Activated CD8-positive, alpha-beta T cell treated with anti-CD3 and anti-CD28 coated beads for 36 hours (primary cell): ENCODE measurements around the gene ERP44. TPM values are rescaled to one million over a fixed set of nuclear protein-coding genes. Genes with fewer than 3 reads are reported as not detected.

ENCODE experiments used
- ATAC-seq: fragments of 200-7000 bp; cut with Tn5 transposase; one replicate; pipeline ENCODE4 v1.10.0; 2021; ENCODE audit warnings: mild to moderate bottlenecking, moderate library complexity
- CTCF ChIA-PET: fragments of 350-600 bp; sonication (Branson Sonifier 250); formaldehyde crosslinking; loops from one replicate; lab custom pipeline; 2021; ENCODE audit warnings: antibody characterized with exemption; lab: Charles Lee
- POLR2A ChIA-PET: fragments of 350-600 bp; sonication (Branson Sonifier 250); formaldehyde crosslinking; loops from one replicate; lab custom pipeline; 2021; ENCODE audit warnings: antibody characterized with exemption; lab: Charles Lee
- DNase-seq: peaks from one replicate; pipeline ENCODE4 v3.0.0-alpha.2; 2020
- H3K27ac Mint-ChIP-seq: one replicate; pipeline ENCODE4 v1.8.0; 2021; ENCODE audit warnings: mild to moderate bottlenecking, mixed read lengths
- H3K27me3 Mint-ChIP-seq: one replicate; pipeline ENCODE4 v1.8.0; 2021; ENCODE audit warnings: mixed read lengths
- H3K36me3 Mint-ChIP-seq: one replicate; pipeline ENCODE4 v1.8.0; 2021; ENCODE audit warnings: low read depth, mixed read lengths
- H3K4me1 Mint-ChIP-seq: one replicate; pipeline ENCODE4 v1.8.0; 2021; ENCODE audit warnings: low read depth, mixed read lengths
- H3K4me3 Mint-ChIP-seq: one replicate; pipeline ENCODE4 v1.8.0; 2021; ENCODE audit warnings: mild to moderate bottlenecking, moderate library complexity, mixed read lengths
- H3K9me3 Mint-ChIP-seq: one replicate; pipeline ENCODE4 v1.8.0; 2021; ENCODE audit warnings: mixed read lengths
- intact Hi-C: fragments of 100-400 bp; cut with micrococcal nuclease; formaldehyde crosslinking; loops from one replicate; pipeline ENCODE4 v1.10.0; 2022
- total RNA-seq, 2 experiments: library from RNA; stranded (reverse); gene quantifications; one replicate each; pipeline ENCODE4 v1.2.3, GENCODE V29; 2021
- TF ChIP-seq, protein P1 (sequence below): fragments of 200-600 bp; IDR thresholded peaks from one replicate; pipeline ENCODE4 v1.8.0; 2022; ENCODE audit warnings: antibody characterized with exemption, mild to moderate bottlenecking

ERP44 gene
- total RNA-seq, 2 experiments from 2014 or later = 10.2 to 11.1 TPM

DNA sequence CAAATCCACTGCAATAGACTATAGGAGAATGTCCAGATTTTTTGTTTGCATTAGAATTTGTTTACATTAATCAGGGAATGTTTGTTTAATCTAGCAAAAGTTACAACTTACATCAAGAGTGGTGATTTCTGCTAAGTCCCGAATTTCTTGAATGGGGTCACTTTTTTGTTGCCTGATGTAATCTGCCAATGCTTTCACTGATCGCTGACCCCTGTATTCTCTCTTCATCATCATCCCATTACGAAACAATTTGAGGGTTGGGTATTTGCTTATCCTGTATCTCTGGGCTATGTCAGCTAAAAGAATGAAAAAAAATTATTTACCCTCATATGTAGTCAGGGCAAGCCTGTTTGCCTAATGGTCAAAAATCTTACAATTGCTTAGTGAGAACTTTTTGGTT is 76.9 kb downstream of the ERP44 start:
- intact Hi-C loops = loop anchor here (10.0 kb wide), 1 partner anchor 303 kb away; no protein-coding TSS in a partner anchor
- POLR2A ChIA-PET = interaction anchor here (0.5 kb wide), 1 partner anchor 265 kb away, joined by 3 read pairs; no protein-coding TSS in a partner anchor
- Mint-ChIP-seq H3K4me1 (no peaks in the 10 kb centered on the region), H3K4me3 (no peak overlapping the region), H3K27me3 (no peaks in the 10 kb centered on the region), H3K9me3 (no peaks in the 10 kb centered on the region), H3K36me3 (peaks cover 23% of the 10 kb centered on the region), H3K27ac (no peak overlapping the region)
- DNase-seq (no peak), ATAC-seq (no peak)
- TF ChIP-seq, protein P1, sequence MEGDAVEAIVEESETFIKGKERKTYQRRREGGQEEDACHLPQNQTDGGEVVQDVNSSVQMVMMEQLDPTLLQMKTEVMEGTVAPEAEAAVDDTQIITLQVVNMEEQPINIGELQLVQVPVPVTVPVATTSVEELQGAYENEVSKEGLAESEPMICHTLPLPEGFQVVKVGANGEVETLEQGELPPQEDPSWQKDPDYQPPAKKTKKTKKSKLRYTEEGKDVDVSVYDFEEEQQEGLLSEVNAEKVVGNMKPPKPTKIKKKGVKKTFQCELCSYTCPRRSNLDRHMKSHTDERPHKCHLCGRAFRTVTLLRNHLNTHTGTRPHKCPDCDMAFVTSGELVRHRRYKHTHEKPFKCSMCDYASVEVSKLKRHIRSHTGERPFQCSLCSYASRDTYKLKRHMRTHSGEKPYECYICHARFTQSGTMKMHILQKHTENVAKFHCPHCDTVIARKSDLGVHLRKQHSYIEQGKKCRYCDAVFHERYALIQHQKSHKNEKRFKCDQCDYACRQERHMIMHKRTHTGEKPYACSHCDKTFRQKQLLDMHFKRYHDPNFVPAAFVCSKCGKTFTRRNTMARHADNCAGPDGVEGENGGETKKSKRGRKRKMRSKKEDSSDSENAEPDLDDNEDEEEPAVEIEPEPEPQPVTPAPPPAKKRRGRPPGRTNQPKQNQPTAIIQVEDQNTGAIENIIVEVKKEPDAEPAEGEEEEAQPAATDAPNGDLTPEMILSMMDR = no peak
- CTCF ChIA-PET = interaction anchor here (1.2 kb wide), 1 partner anchor 303 kb away, joined by 3 read pairs; no protein-coding TSS in a partner anchor

DNA sequence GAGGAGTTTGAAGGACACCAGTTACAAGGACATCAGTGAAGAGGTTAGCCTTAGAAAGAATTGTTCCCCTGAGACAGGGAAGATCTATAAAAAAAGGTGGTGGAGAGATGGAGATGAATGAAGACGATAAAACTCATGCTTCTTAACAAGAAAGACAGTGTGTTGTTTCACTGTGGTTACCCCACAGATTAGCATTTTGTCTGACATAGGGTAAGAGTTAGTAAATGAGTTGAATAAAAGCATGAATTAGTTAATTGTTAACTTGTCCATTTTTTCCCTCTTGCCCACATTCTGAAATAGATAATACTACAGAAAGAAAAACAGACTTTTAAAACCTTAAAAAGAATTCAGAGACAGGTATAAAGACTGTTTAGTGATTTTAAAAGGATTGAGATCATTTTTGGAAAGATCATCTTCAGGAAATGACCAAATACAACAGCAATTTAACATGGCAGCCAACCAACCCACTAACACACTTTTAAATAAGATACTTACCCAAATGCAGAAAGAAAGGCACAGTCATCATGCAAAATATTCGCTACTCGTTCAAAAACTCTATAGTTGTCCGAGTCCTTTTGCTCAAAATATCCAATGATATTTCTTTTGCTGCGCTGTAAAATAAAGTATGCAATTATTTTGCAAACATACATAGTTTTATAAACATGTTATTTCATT is 78.5 kb downstream of the ERP44 start:
- Mint-ChIP-seq H3K27me3 (no peaks in the 10 kb centered on the region), H3K27ac (peak overlapping the region; percentile 12), H3K4me1 (no peaks in the 10 kb centered on the region), H3K4me3 (no peak overlapping the region), H3K9me3 (no peaks in the 10 kb centered on the region), H3K36me3 (peaks cover 14% of the 10 kb centered on the region)
- no peak for DNase-seq
- CTCF ChIA-PET = no interaction called here
- ATAC-seq = no peak
- intact Hi-C loops = loop anchor here (10.0 kb wide), 1 partner anchor 305 kb away; no protein-coding TSS in a partner anchor
- TF ChIP-seq, protein P1 = no peak
- POLR2A ChIA-PET = no interaction called here

DNA sequence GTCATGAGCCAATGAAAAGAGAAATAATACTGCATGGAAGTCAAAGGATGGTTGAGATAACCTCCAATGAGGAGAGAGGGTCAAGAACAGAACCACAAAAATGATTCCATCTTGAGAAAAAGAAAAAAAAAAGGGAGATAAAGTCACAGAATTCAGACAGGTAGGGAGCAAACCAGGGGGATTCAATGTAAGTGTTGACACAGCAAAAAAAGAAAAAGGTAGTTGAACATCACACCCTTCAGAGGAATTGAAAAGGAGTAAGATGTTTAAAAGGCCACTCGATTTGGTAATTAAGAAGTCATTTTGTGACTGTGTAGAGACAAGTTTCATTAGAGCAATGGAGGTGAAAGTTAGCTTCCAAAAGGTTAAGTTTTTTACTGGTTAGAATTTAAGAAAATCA is 79.3 kb downstream of the ERP44 start:
- ChIA-PET POLR2A (interaction anchor here (0.5 kb wide), 1 partner anchor 8 kb away, joined by 3 read pairs; no protein-coding TSS in a partner anchor), CTCF (no interaction called here)
- intact Hi-C loops = loop anchor here (10.0 kb wide), 2 partner anchors 755 to 835 kb away; no protein-coding TSS in a partner anchor
- no peak overlapping the region for H3K27ac Mint-ChIP-seq
- no peak overlapping the region for H3K4me3 Mint-ChIP-seq
- TF ChIP-seq, protein P1 = no peak
- ATAC-seq (no peak), DNase-seq (no peak)
- H3K36me3 Mint-ChIP-seq = peaks cover 14% of the 10 kb centered on the region
- no peaks in the 10 kb centered on the region for H3K27me3 Mint-ChIP-seq
- H3K9me3 Mint-ChIP-seq = no peaks in the 10 kb centered on the region
- H3K4me1 Mint-ChIP-seq = no peaks in the 10 kb centered on the region

DNA sequence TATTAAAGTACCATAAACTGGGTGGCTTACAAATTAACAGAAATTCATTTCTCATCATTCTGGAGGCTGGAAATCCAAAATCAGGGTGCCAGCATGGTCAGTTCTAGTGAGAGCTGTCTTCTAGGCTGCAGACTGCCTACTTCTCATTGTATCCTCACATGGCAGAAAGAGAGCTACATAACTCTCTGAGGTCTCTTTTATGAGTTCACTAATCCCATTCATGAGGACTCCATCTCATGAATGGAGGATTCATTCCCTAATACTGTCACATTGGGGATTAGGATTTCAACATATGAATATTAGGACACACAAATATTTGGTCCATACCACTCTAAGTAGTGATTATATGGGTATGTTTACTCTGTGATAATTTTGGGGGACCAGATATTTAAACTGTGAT is 84.0 kb downstream of the ERP44 start:
- Mint-ChIP-seq H3K9me3 (peaks cover 2% of the 10 kb centered on the region), H3K27me3 (no peaks in the 10 kb centered on the region), H3K36me3 (peaks cover 24% of the 10 kb centered on the region), H3K4me3 (no peak overlapping the region), H3K27ac (no peak overlapping the region), H3K4me1 (no peaks in the 10 kb centered on the region)
- POLR2A ChIA-PET = interaction anchor here (0.6 kb wide), 1 partner anchor 288 kb away, joined by 3 read pairs; no protein-coding TSS in a partner anchor
- ATAC-seq = no peak
- intact Hi-C loops = loop anchor here (5.0 to 10.0 kb wide), 4 partner anchors 188 to 830 kb away; no protein-coding TSS in a partner anchor
- TF ChIP-seq, protein P1 = no peak
- CTCF ChIA-PET = interaction anchor here (3.2 to 4.5 kb wide), 3 partner anchors 13 to 783 kb away, joined by 13 to 19 read pairs (median 13); no protein-coding TSS in a partner anchor
- no peak for DNase-seq

DNA sequence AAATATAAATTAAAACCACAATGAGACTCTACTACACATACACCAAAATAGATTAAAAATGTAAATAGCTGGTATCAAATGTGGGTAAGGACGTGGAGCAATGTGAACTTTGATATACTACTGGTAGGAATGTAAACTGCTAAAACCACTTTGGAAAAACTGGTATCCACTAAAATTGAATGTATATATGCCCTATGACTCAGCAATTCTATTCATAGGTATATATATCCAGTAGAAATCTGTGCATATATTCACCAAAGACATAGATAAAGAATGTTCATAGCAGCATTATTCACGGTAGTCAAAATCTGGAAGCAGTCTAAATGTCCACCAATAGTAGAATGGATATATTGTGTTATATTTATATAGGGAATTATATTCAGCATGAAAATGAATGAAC is 85.2 kb downstream of the ERP44 start:
- intact Hi-C loops = loop anchor here (5.0 to 10.0 kb wide), 4 partner anchors 186 to 829 kb away; no protein-coding TSS in a partner anchor
- H3K27me3 Mint-ChIP-seq = no peaks in the 10 kb centered on the region
- TF ChIP-seq, protein P1 = no peak

More for the DNA sequence above, 85.2 kb downstream of the ERP44 start:
- POLR2A ChIA-PET = no interaction called here
- DNase-seq = no peak
- no peak overlapping the region for H3K27ac Mint-ChIP-seq
- CTCF ChIA-PET = interaction anchor here (1.2 to 4.5 kb wide), 5 partner anchors 14 to 829 kb away, joined by 3 to 19 read pairs (median 13); no protein-coding TSS in a partner anchor
- ATAC-seq = no peak
- H3K36me3 Mint-ChIP-seq = peaks cover 27% of the 10 kb centered on the region
- peaks cover 2% of the 10 kb centered on the region for H3K9me3 Mint-ChIP-seq
- H3K4me1 Mint-ChIP-seq = no peaks in the 10 kb centered on the region
- H3K4me3 Mint-ChIP-seq = no peak overlapping the region
